Activated CD4-positive, alpha-beta T cell treated with anti-CD3 and anti-CD28 coated beads, Interleukin-2, amount 50 U/mL, for 48 hours (primary cell): Measurements from ENCODE around the gene OXLD1.
"Not testable (repeated sequence)": the region's sequence is repeated elsewhere in the genome, so short reads cannot be mapped to it uniquely, and the experiment has no call there.

Experiments used
- DNase-seq, 2 experiments: peaks; one replicate each; pipeline ENCODE4 v3.0.0-alpha.2; 2020

Gene OXLD1

DNA sequence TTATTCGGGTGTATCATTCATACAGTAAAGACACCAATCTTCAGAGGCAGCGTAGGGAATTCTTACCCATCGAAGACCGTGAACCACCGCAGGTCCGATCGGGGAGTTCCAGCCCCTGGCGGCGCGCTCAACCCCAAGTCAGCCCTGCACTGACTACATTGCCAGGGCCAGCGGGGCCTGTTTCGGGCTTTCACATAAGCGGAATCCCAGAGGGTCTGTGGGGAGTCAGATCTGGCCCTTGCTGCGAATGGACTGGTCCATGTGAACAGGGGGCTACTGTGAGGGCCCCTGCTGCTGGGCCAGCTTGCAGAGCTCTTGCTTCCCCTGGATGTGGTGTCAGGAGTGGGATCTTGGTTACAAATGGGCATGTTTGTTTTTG lies 17.7 kb downstream of the OXLD1 start:
- DNase-seq, result no peak

DNA sequence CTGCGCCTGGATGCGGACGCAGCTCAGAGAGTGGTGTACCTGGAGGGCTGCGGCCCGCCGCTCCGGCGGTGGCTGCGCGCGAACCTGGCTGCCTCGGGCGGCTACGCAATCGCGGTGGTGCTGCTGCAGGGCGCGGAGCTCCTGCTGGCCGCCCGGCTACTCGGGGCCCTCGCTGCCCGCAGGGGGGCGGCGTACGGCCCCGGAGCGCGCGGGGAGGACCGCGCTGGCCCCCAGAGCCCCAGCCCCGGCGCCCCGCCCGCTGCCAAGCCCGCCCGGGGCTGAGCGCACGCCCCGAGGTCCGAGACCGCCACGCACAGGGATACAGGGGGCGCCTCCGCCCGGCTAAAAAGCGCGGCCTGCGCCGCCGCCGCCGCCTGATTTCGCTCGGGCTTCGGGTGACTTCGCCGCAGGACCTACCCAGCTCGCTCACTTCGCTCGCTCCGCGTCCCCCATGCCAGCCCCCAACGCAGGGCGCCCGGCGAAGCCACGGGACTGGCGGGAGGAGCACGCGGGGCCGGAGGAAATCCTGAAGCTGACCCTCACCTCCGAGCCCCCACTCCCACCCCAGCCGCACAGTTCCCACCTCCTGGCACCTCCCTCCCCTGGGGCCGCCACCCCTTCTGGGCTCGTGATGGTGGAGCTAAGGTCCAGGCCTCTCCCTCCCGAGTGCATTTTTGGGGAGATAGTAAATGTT lies 18.2 kb downstream of the OXLD1 start:
- DNase-seq, result no peak

- DNase-seq, result no peak
These were observed 18.8 kb downstream of the OXLD1 start for GRCh38 chr17:81647640-81648012.

DNA sequence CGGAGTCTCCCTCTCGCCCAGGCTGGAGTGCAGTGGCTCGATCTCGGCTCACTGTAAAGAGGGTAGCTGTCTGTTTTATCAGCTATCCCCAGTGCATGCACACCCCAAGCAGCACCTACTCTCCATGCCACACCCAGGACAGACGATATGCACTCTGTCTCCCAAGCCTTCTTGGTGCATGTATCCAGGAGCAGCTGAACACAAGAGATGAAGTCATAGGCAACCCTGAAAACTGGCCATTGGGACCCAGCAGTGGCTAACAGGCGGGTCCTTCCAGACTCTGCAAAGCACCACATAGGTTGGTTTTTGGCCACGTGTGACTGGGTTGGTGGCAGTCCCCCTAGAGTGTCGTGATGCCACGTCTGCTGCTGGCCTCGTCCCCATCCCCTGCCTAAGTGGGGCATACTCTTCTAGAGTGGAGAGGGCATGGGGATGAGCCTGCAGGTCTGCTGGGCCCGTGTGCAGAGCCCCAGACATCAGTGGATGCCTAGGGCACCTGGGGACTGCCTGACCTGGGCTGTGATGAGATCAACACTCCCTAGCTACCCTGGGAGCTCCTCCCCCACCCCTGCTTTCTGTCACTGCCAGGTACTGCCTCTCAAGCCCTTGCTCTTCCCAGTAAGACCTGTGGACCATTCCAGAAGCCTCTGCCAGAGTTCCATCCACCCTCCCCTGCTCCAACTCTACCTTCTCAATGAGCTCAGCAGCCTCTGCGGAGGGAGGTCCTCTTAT lies 19.4 kb downstream of the OXLD1 start:
- DNase-seq, result no peak

DNA sequence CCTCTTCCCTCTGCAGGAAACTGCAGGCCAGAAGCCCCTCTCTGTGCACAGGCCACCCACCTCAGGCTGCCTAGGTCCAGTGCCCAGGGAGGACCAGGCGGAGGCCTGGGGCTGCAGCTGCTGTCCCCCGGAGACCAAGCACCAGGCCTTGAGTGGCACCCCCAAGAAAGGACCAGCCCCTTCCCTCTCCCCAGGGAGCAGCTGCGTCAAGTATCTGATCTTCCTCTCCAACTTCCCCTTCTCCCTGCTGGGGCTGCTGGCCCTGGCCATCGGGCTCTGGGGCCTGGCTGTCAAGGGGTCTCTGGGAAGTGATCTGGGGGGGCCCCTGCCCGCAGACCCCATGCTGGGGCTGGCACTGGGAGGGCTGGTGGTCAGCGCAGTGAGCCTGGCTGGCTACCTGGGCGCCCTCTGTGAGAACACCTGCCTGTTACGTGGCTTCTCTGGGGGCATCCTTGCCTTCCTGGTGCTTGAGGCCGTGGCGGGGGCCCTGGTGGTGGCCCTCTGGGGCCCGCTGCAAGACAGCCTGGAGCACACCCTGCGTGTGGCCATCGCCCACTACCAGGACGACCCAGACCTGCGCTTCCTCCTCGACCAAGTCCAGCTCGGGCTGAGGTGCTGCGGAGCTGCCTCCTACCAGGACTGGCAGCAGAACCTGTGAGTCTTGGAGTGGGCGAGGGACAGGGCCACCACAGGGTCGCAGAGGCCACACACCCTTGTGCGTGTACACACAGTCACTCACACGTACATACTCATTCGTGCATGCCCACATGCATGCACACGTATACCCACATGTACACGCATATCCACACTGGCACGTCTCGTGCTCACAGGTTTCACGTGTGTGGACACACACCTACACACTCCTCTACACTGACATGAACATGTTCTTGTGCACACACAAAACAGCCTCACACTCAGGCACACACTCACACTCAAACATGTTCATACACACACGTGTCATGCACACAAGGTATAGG lies 21.1 kb downstream of the OXLD1 start:
- DNase-seq, result no peak

DNA sequence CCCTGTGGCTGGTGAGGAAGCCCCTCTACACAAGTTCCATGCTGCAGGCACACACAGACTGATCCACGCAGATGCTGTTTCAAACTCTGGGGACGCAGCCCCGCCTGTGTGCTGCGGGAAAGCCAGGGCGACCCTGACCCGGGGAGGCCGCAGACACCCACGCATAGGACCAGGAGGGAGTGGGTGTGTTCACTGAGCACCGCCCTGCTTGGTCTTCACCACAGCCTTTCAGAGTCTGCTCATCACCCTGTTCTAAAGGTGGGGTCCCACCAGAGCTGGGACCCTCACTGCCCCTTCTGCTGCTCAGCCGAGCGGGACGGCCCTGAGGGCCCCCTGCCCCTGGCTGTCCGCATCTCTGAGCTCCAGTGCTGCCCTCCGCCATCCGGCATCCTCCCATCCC lies 21.9 kb downstream of the OXLD1 start:
- no peak for DNase-seq

- no peak for DNase-seq
These were observed 24.4 kb downstream of the OXLD1 start for GRCh38 chr17:81641825-81642489.

DNA sequence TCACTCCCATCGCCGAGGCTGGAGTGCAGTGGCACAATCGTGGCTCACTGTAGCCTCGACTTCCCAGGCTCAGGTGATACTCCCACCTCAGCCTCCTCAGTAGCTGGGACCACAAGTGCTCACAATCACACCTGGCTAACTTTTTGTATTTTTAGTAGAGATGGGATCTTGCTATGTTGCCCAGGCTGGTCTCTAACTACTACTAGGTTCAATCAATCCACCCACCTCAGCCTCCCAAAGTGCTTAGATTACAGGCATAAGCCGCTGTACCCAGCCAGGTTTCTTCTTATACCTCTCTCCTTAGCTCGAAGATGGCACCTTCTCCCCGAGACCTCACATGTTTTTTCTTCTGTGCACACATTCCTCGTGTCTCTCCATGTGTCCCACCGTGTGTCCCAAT lies 26.4 kb downstream of the OXLD1 start:
- DNase-seq, result no peak

DNA sequence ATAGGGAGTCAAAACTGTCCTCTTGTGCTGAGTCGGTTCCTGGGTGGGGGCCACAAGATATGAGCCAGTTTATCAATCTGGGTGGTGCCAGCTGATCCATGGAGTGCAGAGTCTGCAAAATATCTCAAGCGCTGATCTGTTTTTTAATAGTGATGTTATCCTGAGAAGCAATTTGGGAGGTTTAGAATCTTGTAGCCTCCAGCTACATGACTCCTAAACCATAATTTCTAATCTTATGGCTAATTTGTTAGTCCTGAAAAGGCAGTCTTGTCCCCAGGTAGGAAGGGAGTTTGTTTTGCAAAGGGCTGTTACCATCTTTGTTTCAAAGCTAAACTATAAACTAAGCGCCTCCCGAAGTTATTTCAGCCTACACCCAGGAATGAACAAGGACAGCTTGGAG lies 27.7 kb downstream of the OXLD1 start:
- no peak for DNase-seq

DNA sequence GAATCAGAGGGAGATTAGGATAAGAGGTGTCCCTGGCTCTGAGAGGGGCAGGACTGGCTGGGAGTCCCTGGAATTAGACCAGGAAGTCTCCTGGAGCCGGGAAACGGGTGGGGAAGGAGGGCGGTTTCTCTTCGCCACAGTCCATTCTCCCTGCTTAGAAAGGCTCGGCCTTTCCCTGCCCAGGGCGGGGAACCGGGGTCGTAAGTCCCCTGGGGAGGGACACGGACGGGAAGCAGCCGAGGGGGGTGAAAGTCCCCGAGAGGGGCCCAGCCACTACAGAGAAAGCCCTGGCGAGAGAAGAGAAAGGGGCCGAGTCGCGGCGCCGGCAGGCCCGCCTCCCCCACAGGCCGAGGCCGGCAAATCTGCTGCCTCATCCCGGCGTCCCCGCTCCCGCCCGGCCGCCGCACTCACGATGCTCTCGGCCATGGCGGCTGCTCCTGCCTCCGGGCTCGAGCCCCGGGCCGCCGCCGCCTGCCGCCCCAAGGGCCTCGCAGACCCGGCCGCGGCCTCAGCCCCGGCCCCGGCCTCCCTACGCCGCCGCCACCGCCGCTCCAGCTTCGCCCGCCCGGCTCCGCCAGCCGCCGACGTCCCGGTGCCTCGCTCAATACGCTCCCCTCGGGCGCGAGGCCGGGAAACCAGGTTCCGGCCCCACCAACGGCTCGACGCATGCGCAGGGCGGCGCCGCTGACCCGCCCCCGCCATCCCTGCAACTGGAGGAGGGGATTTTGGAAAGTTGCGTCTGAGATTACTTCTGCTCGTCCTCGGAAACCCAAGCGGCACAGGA lies 29.7 kb downstream of the OXLD1 start, which contains the start of the genes NPLOC4 and TSPAN10:
TSS of gene NPLOC4 (minus strand) at position 608 of the 784 bp plus-strand sequence. CDS start at position 426, 182 bp downstream.
TSS of gene TSPAN10 (plus strand) at position 692 of the 784 bp plus-strand sequence. CDS start 5,217 bp downstream, outside the sequence.
- DNase-seq, result peak; percentile 84 to 87

- DNase-seq, result no peak
These were observed 30.4 kb downstream of the OXLD1 start for GRCh38 chr17:81635973-81636504.

DNA sequence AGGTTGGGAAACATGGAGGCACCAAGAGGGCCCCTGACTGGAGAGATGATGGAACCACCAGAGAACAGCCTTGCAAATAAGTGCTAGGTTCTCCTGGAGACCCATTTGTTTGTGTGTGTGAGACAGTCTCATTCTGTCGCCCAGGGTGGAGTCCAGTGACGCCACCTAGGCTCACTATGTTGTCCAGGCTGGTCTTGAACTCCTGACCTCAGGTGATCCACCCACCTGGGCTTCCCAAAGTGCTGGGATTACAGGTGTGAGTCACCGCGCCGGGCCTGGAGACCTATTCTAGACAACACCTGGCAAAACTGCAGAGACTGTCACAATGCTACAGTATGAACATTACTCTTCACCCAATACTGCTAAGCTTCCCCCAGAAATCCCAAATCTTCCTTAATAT lies 31.0 kb downstream of the OXLD1 start:
- DNase-seq, result no peak

- no peak for DNase-seq
These were observed 34.9 kb downstream of the OXLD1 start for GRCh38 chr17:81631482-81631881.

DNA sequence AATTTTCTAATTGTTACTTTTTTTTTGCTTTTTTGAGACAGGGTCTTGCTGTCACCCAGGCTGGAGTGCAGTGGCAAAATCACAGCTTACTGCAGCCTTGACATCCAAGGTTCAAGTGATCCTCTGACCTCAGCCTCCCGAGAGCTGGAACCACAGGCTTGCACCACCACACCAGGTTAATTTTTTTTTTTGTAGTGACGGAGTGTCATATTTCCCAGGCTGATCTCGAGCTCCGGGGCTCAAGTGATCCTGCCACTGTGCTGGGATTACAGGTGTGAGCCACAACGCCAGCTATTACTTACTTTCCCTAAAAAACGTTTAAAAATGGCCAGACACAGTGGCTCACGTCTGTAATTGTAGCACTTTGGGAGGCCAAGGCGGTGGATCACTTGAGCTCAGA lies 36.1 kb downstream of the OXLD1 start:
- DNase-seq, result no peak

DNA sequence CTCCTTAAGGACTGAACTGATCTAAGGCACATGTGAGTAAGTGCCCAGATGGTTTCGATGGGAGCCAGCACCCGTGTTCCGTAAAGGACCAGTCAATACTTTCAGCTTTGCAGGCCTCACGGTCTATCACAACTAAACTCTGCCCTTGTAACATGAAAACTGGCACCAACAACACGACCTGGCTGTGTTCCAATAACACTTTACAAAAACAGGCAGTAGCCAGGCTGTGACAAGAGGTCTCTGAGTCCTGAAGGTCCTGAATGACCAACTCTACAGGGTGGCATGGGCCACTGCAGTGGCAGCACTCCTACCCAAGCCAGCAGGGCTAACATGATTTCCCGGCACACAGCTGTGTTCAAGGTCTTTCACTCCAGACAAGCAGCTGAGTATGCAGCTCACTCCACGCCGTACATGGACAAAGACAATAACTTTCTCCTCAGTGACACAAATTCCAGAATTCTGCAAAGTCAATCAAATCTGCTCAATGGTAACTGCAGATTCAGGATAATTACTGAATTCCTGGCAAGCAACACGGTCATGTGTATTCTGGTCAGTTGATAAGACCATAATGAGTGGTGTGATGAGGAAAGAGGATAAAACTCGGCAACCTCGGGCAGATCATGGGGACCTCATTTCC lies 44.8 kb downstream of the OXLD1 start:
- no peak for DNase-seq

DNA sequence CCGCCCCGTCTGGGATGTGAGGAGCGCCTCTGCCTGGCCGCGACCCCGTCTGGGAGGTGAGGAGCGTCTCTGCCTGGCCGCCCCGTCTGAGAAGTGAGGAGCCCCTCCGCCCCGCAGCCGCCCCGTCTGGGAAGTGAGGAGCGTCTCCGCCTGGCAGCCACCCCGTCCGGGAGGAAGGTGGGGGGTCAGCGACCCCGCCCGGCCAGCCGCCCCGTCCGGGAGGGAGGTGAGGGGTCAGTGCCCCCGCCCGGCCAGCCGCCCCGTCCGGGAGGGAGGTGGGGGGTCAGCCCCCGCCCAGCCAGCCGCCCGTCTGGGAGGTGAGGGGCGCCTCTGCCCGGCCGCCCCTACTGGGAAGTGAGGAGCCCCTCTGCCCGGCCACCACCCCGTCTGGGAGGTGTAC lies 48.1 kb downstream of the OXLD1 start:
- DNase-seq, result not testable (repeated sequence)

GRCh38 chr17:81616877-81617276 lies 49.5 kb downstream of the OXLD1 start:
- no peak for DNase-seq

GRCh38 chr17:81615401-81615930 lies 50.9 kb downstream of the OXLD1 start:
- no peak for DNase-seq
